Natural killer cell (primary cell): ENCODE results near the gene P3H2. TPM values are rescaled to one million over a fixed set of nuclear protein-coding genes. Genes with fewer than 3 reads are reported as not detected.

ENCODE experiments used
- ATAC-seq, 3 donors: fragments of 150-1000 bp in 2 of 3; fragments of 200-7000 bp in 1 of 3; cut with Tn5 transposase; 1 replicate in 1 of 3; 2 replicates in 2 of 3; pipeline ENCODE4 v1.10.0; 2021; ENCODE audit warnings: mild to moderate bottlenecking in 2 of 3, moderate library complexity in 2 of 3
- DNase-seq, 2 donors: peaks; one replicate each; pipeline versions ENCODE4 v3.0.0 to v3.0.0-alpha.2; 2013 to 2021; ENCODE audit warnings: mixed read lengths in 1 of 2
- H3K27ac ChIP-seq: one replicate; pipeline ENCODE4 v1.5.1; 2013; ENCODE audit warnings: mild to moderate bottlenecking, low read length
- H3K27me3 ChIP-seq: one replicate; pipeline ENCODE4 v1.6.1; 2013; ENCODE audit warnings: low read length; ENCODE audit not compliant: control insufficient read depth, insufficient read depth
- H3K36me3 ChIP-seq: one replicate; pipeline ENCODE4 v1.6.1; 2013; ENCODE audit warnings: low read length; ENCODE audit not compliant: control insufficient read depth, insufficient read depth
- H3K4me1 ChIP-seq: one replicate; pipeline ENCODE4 v1.6.1; 2013; ENCODE audit warnings: low read length; ENCODE audit not compliant: control insufficient read depth, insufficient read depth
- H3K4me3 ChIP-seq: one replicate; pipeline ENCODE4 v1.5.1; 2013; ENCODE audit warnings: low read length
- H3K9me3 ChIP-seq: one replicate; pipeline ENCODE4 v1.6.1; 2013; ENCODE audit warnings: low read length; ENCODE audit not compliant: control insufficient read depth, insufficient read depth
- H3K27ac Mint-ChIP-seq, 2 donors: one replicate each; pipeline ENCODE4 v1.8.0; 2022; ENCODE audit warnings: mild to moderate bottlenecking in 2 of 2, mixed read lengths in 2 of 2, moderate library complexity in 1 of 2
- H3K27me3 Mint-ChIP-seq, 2 donors: one replicate each; pipeline ENCODE4 v1.8.0; 2022; ENCODE audit warnings: low read depth in 2 of 2, mixed read lengths in 2 of 2
- H3K36me3 Mint-ChIP-seq: one replicate; pipeline ENCODE4 v1.8.0; 2022; ENCODE audit warnings: mixed read lengths
- H3K4me1 Mint-ChIP-seq, 2 donors: one replicate each; pipeline ENCODE4 v1.8.0; 2022; ENCODE audit warnings: mixed read lengths in 2 of 2
- H3K4me3 Mint-ChIP-seq: one replicate; pipeline ENCODE4 v1.8.0; 2022; ENCODE audit warnings: mild to moderate bottlenecking, moderate library complexity, mixed read lengths
- H3K9me3 Mint-ChIP-seq, 2 donors: one replicate each; pipeline ENCODE4 v1.8.0; 2022; ENCODE audit warnings: mixed read lengths in 2 of 2
- WGBS: methylation state at CpG from one replicate; pipeline ENCODE4 v1.1.7; 2013; ENCODE audit warnings: missing lambda C conversion rate; ENCODE audit not compliant: insufficient coverage; 5-methylcytosine and 5-hydroxymethylcytosine counted together
- intact Hi-C: fragments of 100-400 bp; cut with micrococcal nuclease; formaldehyde crosslinking; loops from one replicate; pipeline ENCODE4 v1.14.2; 2022
- total RNA-seq, 4 donors: library from RNA; stranded (reverse); fragments of 120-200 nt in 1 of 4; gene quantifications; one replicate each; pipeline versions ENCODE4 v1.2.3 to v1.2.4, GENCODE V29; 2013 to 2022
- TF ChIP-seq, protein P1 (sequence below): fragments of 200-600 bp; IDR thresholded peaks from one replicate; pipeline ENCODE4 v1.8.0; 2022; ENCODE audit warnings: antibody characterized with exemption

The P3H2 gene
- total RNA-seq, 3 donors from 2014 or later (not counting 1 experiment from before 2014, with no cell fraction given) = 0.43 to 1.0 (median 0.64) TPM

DNA sequence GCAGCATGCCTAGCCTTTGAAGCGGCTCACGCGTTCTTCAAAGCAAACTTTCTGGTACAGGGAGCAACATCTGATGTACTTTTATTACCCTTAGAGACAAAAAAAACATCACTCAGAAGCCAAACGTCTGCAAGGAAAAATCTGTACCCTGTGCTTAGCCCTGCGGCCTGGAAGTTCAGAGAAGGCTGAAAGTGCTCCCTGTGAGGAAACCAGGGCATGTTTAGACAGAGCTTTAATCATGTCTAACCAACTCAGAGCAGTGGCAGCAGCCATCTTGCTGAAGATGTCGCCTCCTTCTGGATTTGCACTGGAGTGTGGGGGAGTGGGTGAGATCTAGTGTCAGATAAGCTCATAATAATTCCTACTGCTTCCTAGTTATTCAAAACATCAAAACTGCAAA, 170.4 kb downstream of the P3H2 start:
- H3K4me1 ChIP-seq = no peaks in the 10 kb centered on the region
- intact Hi-C loops = no loop called here
- no peaks in the 10 kb centered on the region for H3K9me3 ChIP-seq
- ATAC-seq (no peak), DNase-seq (no peak)
- Mint-ChIP-seq H3K27me3 (peaks cover 0 to 4% of the 10 kb centered on the region in 2 donors), H3K4me1 (no peaks in the 10 kb centered on the region), H3K4me3 (no peak overlapping the region), H3K36me3 (no peaks in the 10 kb centered on the region), H3K9me3 (no peaks in the 10 kb centered on the region), H3K27ac (no peak overlapping the region)
- H3K27ac ChIP-seq = no peak overlapping the region
- H3K36me3 ChIP-seq = no peaks in the 10 kb centered on the region
- WGBS = 68% methylated on average over 5 of the region's 6 CpGs
- TF ChIP-seq, protein P1, sequence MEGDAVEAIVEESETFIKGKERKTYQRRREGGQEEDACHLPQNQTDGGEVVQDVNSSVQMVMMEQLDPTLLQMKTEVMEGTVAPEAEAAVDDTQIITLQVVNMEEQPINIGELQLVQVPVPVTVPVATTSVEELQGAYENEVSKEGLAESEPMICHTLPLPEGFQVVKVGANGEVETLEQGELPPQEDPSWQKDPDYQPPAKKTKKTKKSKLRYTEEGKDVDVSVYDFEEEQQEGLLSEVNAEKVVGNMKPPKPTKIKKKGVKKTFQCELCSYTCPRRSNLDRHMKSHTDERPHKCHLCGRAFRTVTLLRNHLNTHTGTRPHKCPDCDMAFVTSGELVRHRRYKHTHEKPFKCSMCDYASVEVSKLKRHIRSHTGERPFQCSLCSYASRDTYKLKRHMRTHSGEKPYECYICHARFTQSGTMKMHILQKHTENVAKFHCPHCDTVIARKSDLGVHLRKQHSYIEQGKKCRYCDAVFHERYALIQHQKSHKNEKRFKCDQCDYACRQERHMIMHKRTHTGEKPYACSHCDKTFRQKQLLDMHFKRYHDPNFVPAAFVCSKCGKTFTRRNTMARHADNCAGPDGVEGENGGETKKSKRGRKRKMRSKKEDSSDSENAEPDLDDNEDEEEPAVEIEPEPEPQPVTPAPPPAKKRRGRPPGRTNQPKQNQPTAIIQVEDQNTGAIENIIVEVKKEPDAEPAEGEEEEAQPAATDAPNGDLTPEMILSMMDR = no peak
- H3K27me3 ChIP-seq = no peaks in the 10 kb centered on the region
- no peak overlapping the region for H3K4me3 ChIP-seq

DNA sequence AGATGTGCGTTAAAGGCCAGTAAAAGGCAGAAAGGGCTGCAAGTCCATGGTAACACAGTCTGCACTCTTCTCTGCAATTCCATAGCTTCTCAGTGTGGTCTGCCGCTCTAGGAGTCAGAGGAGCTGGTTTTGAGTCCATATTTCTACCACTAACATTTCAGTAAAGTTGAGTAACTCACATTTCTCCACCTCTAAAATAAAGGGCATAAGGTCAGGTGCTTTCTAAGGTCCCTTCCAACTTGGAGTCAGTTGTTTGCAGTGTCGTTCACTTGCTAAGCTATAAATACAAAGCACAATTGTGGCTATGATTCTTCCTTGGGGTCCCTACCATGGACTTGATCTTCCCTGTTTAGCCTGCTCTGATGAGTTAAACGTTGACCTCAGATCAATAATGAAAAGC, 171.1 kb downstream of the P3H2 start:
- TF ChIP-seq, protein P1 = no peak
- Histone ChIP-seq H3K4me1 (no peaks in the 10 kb centered on the region), H3K9me3 (no peaks in the 10 kb centered on the region), H3K27ac (no peak overlapping the region), H3K27me3 (no peaks in the 10 kb centered on the region), H3K4me3 (no peak overlapping the region), H3K36me3 (no peaks in the 10 kb centered on the region)
- Mint-ChIP-seq H3K27me3 (peaks cover 0 to 4% of the 10 kb centered on the region in 2 donors), H3K27ac (no peak overlapping the region), H3K9me3 (no peaks in the 10 kb centered on the region), H3K4me3 (no peak overlapping the region), H3K36me3 (no peaks in the 10 kb centered on the region), H3K4me1 (no peaks in the 10 kb centered on the region)
- intact Hi-C loops = no loop called here
- 85% methylated on average over 4 of the region's 4 CpGs for WGBS
- no peak for DNase-seq
- ATAC-seq = no peak

DNA sequence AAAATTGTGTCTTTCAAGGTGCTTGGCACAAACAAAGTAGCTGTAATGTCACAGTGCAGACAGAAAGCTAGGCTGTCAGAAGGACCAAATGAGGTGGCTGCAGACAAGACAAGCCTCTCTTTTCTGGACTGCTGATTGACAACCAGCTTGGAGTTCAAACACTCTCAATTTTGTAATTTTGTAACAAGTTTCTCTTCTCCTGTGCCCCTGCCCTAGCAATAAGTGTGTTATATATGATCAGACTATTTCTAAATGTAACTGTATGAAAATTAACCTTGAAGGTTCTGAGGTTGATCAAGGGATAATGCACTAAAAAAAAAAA, 172.0 kb downstream of the P3H2 start:
- Mint-ChIP-seq H3K9me3 (no peaks in the 10 kb centered on the region), H3K27me3 (peaks cover 0 to 4% of the 10 kb centered on the region in 2 donors), H3K27ac (no peak overlapping the region), H3K4me1 (no peaks in the 10 kb centered on the region), H3K36me3 (no peaks in the 10 kb centered on the region), H3K4me3 (no peak overlapping the region)
- TF ChIP-seq, protein P1 = no peak
- ATAC-seq (no peak), DNase-seq (no peak)
- Histone ChIP-seq H3K36me3 (no peaks in the 10 kb centered on the region), H3K4me1 (no peaks in the 10 kb centered on the region), H3K27me3 (no peaks in the 10 kb centered on the region), H3K9me3 (no peaks in the 10 kb centered on the region), H3K27ac (no peak overlapping the region), H3K4me3 (no peak overlapping the region)
- intact Hi-C loops = no loop called here

DNA sequence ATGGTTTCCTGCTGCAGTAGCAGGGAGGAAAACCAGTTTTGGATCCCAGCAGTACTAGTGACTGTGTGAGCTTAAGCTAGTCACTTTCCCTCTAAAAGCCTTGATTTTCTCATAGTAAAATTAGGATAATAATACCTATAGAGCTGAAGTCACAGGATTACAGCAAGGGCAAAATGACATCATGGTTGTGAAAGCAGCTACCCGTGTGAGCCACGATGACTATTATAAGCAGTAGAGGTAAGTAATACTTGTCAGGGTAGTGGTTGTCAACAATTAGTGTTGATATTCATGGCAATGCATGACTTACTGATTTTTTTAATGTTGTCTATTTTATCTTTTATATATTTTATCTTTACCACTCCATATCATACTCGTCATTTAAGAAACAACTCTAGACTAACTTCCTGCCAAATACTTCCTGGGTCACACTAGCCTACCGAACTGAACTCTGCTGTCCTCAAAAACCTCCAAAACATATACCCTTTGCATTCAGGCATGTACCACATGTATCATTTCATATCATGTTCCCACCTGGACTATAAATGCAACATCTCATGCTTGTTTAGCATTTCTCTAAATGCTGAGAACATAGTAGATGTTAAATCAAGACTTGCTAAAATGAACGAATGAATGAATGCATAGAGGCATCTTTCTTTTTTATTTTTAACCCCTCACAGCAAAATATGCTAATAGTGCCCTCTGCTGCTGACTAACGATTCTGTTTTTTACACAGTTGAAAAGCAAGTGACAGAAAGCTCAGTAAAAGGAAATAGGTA, 172.6 kb downstream of the P3H2 start:
- TF ChIP-seq, protein P1 = no peak
- Histone ChIP-seq H3K4me3 (no peak overlapping the region), H3K27ac (no peak overlapping the region), H3K36me3 (no peaks in the 10 kb centered on the region), H3K9me3 (no peaks in the 10 kb centered on the region), H3K27me3 (no peaks in the 10 kb centered on the region), H3K4me1 (no peaks in the 10 kb centered on the region)
- no peak overlapping the region for H3K27ac Mint-ChIP-seq
- peak in 1 of 2 donors; percentile 40 for DNase-seq
- H3K4me3 Mint-ChIP-seq = no peak overlapping the region
- H3K27me3 Mint-ChIP-seq = peaks cover 0 to 4% of the 10 kb centered on the region in 2 donors
- WGBS = 42% methylated on average over 5 of the region's 6 CpGs
- no peaks in the 10 kb centered on the region for H3K9me3 Mint-ChIP-seq
- ATAC-seq = no peak
- H3K4me1 Mint-ChIP-seq = no peaks in the 10 kb centered on the region
- no peaks in the 10 kb centered on the region for H3K36me3 Mint-ChIP-seq
- intact Hi-C loops = no loop called here
